ENCODE data around the gene CNBP. TPM values are rescaled to one million over a fixed set of nuclear protein-coding genes. Genes with fewer than 3 reads are reported as not detected.

Gene CNBP
- total and polyA plus RNA-seq, 10 of the 15 experiments (the other 5 are each of a cell fraction or from before 2014, with no cell fraction given): 300 to 719 (median 439) TPM

DNA sequence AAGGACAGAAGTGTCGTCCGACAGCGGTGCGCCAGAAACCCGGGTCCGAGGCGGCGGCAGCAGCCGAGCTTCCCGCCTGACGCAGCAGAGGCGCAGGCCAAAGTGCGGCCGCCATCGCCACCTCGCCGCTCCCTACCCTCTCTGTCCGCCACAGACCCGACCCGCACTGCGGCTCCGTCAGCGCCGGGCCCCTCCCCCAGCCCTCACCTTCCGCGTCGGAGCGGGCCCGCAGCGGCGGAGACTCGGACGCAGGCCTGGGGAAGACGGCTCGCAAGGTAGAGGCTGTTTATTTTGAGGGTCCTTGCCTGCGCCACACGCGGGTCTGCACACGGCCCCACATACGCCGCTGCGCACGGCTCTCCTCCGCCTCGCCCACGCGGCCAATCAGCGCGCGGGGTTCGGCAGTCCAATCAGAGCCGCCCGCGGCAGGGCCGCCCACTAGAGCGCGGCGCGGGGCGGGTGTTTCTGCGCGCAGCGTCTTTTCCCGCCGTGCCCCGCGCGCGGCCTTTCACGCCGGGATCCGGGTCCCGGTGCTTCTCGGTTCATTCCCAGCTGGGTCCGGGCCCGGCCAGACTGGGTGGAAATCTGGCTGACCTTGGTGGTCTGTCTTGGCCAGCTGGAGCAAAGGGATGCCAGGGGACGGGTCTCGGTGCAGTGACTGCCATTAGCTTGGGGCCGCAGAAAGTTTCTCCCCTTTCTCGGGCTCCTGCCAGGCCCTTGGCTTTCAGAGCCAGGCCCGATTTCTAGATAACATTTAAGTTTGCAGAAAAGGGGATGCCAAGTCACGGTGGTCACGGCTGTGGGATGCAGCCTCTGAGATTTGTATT is at the start of gene CNBP (continued):
- TF ChIP-seq SRF (IDR thresholded peaks at IDR 0.05; ENCODE audit: low read depth in 2 of 2, low read length in 2 of 2) (no peak), ETV6 (conservative IDR thresholded peaks at IDR 0.05 in 1 of 2, IDR thresholded peaks at IDR 0.05 in 1 of 2; ENCODE audit: borderline replicate concordance in 1 of 2, low read depth in 1 of 2) (0 out of 4 replicates have a peak, but pooled peaks of 1 of the 2 experiments have one; percentile 35), MYB (IDR thresholded peaks at IDR 0.05; ENCODE audit: borderline replicate concordance, low read depth, low read length) (peak; percentile 9; the same call in 1 of the 2 replicates), KLF5 (IDR thresholded peaks at IDR 0.05; ENCODE audit: partially characterized antibody) (peak; percentile 79), RB1 (IDR thresholded peaks at IDR 0.05; ENCODE audit: borderline replicate concordance) (0 out of 2 replicates have a peak, but pooled peaks have one; percentile 64), LARP7 (IDR thresholded peaks at IDR 0.05) (peak; percentile 100), HDAC2 (IDR thresholded peaks at IDR 0.05) (no peak), ZNF274 (IDR thresholded peaks at IDR 0.05; ENCODE audit: insufficient read depth, insufficient read length) (no peak)
- TF ChIP-seq, protein P1, sequence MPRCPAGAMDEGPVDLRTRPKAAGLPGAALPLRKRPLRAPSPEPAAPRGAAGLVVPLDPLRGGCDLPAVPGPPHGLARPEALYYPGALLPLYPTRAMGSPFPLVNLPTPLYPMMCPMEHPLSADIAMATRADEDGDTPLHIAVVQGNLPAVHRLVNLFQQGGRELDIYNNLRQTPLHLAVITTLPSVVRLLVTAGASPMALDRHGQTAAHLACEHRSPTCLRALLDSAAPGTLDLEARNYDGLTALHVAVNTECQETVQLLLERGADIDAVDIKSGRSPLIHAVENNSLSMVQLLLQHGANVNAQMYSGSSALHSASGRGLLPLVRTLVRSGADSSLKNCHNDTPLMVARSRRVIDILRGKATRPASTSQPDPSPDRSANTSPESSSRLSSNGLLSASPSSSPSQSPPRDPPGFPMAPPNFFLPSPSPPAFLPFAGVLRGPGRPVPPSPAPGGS (IDR thresholded peaks at IDR 0.05; ENCODE audit: borderline replicate concordance, insufficient read depth, low read depth, low read length, poor library complexity, severe bottlenecking): peak; percentile 27
- TF ChIP-seq, protein P2, sequence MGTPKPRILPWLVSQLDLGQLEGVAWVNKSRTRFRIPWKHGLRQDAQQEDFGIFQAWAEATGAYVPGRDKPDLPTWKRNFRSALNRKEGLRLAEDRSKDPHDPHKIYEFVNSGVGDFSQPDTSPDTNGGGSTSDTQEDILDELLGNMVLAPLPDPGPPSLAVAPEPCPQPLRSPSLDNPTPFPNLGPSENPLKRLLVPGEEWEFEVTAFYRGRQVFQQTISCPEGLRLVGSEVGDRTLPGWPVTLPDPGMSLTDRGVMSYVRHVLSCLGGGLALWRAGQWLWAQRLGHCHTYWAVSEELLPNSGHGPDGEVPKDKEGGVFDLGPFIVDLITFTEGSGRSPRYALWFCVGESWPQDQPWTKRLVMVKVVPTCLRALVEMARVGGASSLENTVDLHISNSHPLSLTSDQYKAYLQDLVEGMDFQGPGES (IDR thresholded peaks at IDR 0.05): peak; percentile 65; the same call in 1 of the 2 replicates
- TF ChIP-seq, protein P3, sequence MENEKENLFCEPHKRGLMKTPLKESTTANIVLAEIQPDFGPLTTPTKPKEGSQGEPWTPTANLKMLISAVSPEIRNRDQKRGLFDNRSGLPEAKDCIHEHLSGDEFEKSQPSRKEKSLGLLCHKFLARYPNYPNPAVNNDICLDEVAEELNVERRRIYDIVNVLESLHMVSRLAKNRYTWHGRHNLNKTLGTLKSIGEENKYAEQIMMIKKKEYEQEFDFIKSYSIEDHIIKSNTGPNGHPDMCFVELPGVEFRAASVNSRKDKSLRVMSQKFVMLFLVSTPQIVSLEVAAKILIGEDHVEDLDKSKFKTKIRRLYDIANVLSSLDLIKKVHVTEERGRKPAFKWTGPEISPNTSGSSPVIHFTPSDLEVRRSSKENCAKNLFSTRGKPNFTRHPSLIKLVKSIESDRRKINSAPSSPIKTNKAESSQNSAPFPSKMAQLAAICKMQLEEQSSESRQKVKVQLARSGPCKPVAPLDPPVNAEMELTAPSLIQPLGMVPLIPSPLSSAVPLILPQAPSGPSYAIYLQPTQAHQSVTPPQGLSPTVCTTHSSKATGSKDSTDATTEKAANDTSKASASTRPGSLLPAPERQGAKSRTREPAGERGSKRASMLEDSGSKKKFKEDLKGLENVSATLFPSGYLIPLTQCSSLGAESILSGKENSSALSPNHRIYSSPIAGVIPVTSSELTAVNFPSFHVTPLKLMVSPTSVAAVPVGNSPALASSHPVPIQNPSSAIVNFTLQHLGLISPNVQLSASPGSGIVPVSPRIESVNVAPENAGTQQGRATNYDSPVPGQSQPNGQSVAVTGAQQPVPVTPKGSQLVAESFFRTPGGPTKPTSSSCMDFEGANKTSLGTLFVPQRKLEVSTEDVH (IDR thresholded peaks at IDR 0.05; ENCODE audit: low read depth, partially characterized antibody): no peak
- TF ChIP-seq, protein P4, sequence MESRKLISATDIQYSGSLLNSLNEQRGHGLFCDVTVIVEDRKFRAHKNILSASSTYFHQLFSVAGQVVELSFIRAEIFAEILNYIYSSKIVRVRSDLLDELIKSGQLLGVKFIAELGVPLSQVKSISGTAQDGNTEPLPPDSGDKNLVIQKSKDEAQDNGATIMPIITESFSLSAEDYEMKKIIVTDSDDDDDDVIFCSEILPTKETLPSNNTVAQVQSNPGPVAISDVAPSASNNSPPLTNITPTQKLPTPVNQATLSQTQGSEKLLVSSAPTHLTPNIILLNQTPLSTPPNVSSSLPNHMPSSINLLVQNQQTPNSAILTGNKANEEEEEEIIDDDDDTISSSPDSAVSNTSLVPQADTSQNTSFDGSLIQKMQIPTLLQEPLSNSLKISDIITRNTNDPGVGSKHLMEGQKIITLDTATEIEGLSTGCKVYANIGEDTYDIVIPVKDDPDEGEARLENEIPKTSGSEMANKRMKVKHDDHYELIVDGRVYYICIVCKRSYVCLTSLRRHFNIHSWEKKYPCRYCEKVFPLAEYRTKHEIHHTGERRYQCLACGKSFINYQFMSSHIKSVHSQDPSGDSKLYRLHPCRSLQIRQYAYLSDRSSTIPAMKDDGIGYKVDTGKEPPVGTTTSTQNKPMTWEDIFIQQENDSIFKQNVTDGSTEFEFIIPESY (IDR thresholded peaks at IDR 0.05): no peak
- TF ChIP-seq, protein P5, sequence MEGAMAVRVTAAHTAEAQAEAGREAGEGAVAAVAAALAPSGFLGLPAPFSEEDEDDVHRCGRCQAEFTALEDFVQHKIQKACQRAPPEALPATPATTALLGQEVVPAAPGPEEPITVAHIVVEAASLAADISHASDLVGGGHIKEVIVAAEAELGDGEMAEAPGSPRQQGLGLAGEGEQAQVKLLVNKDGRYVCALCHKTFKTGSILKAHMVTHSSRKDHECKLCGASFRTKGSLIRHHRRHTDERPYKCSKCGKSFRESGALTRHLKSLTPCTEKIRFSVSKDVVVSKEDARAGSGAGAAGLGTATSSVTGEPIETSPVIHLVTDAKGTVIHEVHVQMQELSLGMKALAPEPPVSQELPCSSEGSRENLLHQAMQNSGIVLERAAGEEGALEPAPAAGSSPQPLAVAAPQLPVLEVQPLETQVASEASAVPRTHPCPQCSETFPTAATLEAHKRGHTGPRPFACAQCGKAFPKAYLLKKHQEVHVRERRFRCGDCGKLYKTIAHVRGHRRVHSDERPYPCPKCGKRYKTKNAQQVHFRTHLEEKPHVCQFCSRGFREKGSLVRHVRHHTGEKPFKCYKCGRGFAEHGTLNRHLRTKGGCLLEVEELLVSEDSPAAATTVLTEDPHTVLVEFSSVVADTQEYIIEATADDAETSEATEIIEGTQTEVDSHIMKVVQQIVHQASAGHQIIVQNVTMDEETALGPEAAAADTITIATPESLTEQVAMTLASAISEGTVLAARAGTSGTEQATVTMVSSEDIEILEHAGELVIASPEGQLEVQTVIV (IDR thresholded peaks at IDR 0.05; ENCODE audit: borderline replicate concordance, partially characterized antibody): no peak

All from GM12878 (cell line).